HepG2 (cell line): ENCODE data around the gene WNT1. TPM values are rescaled to one million over a fixed set of nuclear protein-coding genes. Genes with fewer than 3 reads are reported as not detected.

Source experiments
- ADNP ChIP-seq: sonication (generic); formaldehyde crosslinking; IDR thresholded peaks from 2 replicates; pipeline ENCODE4 v1.4.0; 2020; ENCODE audit warnings: missing genetic modification reagents
- AKNA ChIP-seq: sonication (generic); formaldehyde crosslinking; IDR thresholded peaks from 2 replicates; pipeline ENCODE4 v1.4.0; 2020; ENCODE audit warnings: missing genetic modification reagents, borderline replicate concordance
- ATF5 ChIP-seq: sonication (generic); formaldehyde crosslinking; IDR thresholded peaks from 2 replicates; pipeline ENCODE4 v1.4.0; 2020; ENCODE audit warnings: mild to moderate bottlenecking, low read depth, missing genetic modification reagents
- DBP ChIP-seq: sonication (generic); formaldehyde crosslinking; IDR thresholded peaks from 2 replicates; pipeline ENCODE4 v1.4.0; 2020; ENCODE audit warnings: missing genetic modification reagents; ENCODE audit errors: not compliant biosample characterization
- FOXK1 ChIP-seq: sonication (generic); formaldehyde crosslinking; IDR thresholded peaks from 2 replicates; pipeline ENCODE4 v1.4.0; 2020; ENCODE audit warnings: low read depth, missing genetic modification reagents, borderline replicate concordance
- HMG20A ChIP-seq: IDR thresholded peaks from 2 replicates; pipeline ENCODE4 v1.6.1; 2016; ENCODE audit warnings: borderline replicate concordance
- HMGA1 ChIP-seq: sonication (generic); formaldehyde crosslinking; conservative IDR thresholded peaks from 2 replicates; pipeline ENCODE4 v1.4.0; 2020; ENCODE audit warnings: missing genetic modification reagents
- MAFG ChIP-seq: sonication (generic); formaldehyde crosslinking; IDR thresholded peaks from 2 replicates; pipeline ENCODE4 v1.5.1; 2020; ENCODE audit warnings: mild to moderate bottlenecking, missing genetic modification reagents
- MIER2 ChIP-seq: IDR thresholded peaks from 2 replicates; pipeline ENCODE4 v1.6.1; 2016; ENCODE audit warnings: missing biosample characterization, missing genetic modification reagents
- NCOA5 ChIP-seq: sonication (generic); formaldehyde crosslinking; IDR thresholded peaks from 2 replicates; pipeline ENCODE4 v1.4.0; 2020; ENCODE audit warnings: missing genetic modification reagents
- RELA ChIP-seq: sonication (generic); formaldehyde crosslinking; IDR thresholded peaks from 2 replicates; pipeline ENCODE4 v1.4.0; 2020; ENCODE audit warnings: missing genetic modification reagents
- RFXANK ChIP-seq: IDR thresholded peaks from 2 replicates; pipeline ENCODE4 v1.6.1; 2016
- TBX3 ChIP-seq: fragments of 450-650 bp; IDR thresholded peaks from 2 replicates; pipeline ENCODE4 v1.6.1; 2017; ENCODE audit warnings: antibody characterized with exemption, mild to moderate bottlenecking, inconsistent platforms, borderline replicate concordance
- ZBTB43 ChIP-seq: sonication (generic); formaldehyde crosslinking; conservative IDR thresholded peaks from 2 replicates; pipeline ENCODE4 v1.4.0; 2020; ENCODE audit warnings: missing genetic modification reagents
- ZNF207 ChIP-seq: fragments of 450-650 bp; IDR thresholded peaks from 2 replicates; pipeline ENCODE4 v1.6.1; 2016; ENCODE audit warnings: antibody characterized with exemption, borderline replicate concordance
- ZNF235 ChIP-seq: sonication (generic); formaldehyde crosslinking; IDR thresholded peaks from 2 replicates; pipeline ENCODE4 v1.8.1; 2023; ENCODE audit warnings: mild to moderate bottlenecking, missing genetic modification reagents, borderline replicate concordance
- ZNF251 ChIP-seq: sonication (generic); formaldehyde crosslinking; IDR thresholded peaks from 2 replicates; pipeline ENCODE4 v1.9.0; 2021; ENCODE audit warnings: mild to moderate bottlenecking, missing genetic modification reagents
- ZNF639 ChIP-seq: conservative IDR thresholded peaks from 2 replicates; pipeline ENCODE4 v1.6.1; 2018; ENCODE audit warnings: missing genetic modification reagents
- ZNF75D ChIP-seq: sonication (generic); formaldehyde crosslinking; IDR thresholded peaks from 2 replicates; pipeline ENCODE4 v1.8.1; 2023; ENCODE audit warnings: missing genetic modification reagents, mild to moderate bottlenecking, borderline replicate concordance
- polyA plus RNA-seq, 8 experiments: library from polyadenylated mRNA; depleted of rRNA in 3 of 8; stranded (reverse) in 7 of 8; unstranded in 1 of 8; fragments of >200 nt; fragmentation: Illumina TruSeq in 4 of 8; extraction: Trizol in 4 of 8; gene quantifications; 2 replicates each; pipeline versions ENCODE4 v1.2.1 to v1.2.3, GENCODE V29; 2011 to 2016; ENCODE audit warnings: low read depth in 4 of 8, missing spikeins in 1 of 8, mixed read lengths in 1 of 8; ENCODE audit not compliant: insufficient read depth in 1 of 8
- total RNA-seq, 5 experiments: library from RNA; depleted of rRNA; stranded (reverse); fragments of >200 nt; fragmentation: Illumina TruSeq; extraction: Trizol; gene quantifications; 2 replicates each; pipeline ENCODE4 v1.2.3, GENCODE V29; 2016; ENCODE audit warnings: low read depth in 1 of 5

WNT1 gene
- total and polyA plus RNA-seq, 2 of the 13 experiments (the other 11 are each of a cell fraction or from before 2014, with no cell fraction given) = not detected

- TF ChIP-seq ADNP (no peak), ZNF75D (CRISPR knock-in tag) (no peak; the same call in 1 of the 2 replicates), ZNF235 (CRISPR knock-in tag) (0 out of 2 replicates have a peak, but pooled peaks have one; percentile 38), HMGA1 (CRISPR knock-in tag) (no peak), RELA (CRISPR knock-in tag) (no peak), TBX3 (no peak), AKNA (CRISPR knock-in tag) (0 out of 2 replicates have a peak, but pooled peaks have one; percentile 84), ATF5 (CRISPR knock-in tag) (no peak), RFXANK (CRISPR knock-in tag) (no peak), ZNF207 (no peak), HMG20A (CRISPR knock-in tag) (no peak), ZBTB43 (CRISPR knock-in tag) (peak; percentile 87), MAFG (CRISPR knock-in tag) (no peak), DBP (CRISPR knock-in tag) (no peak), ZNF639 (peak; percentile 46; the same call in 1 of the 2 replicates), ZNF251 (CRISPR knock-in tag) (0 out of 2 replicates have a peak, but pooled peaks have one; percentile 59), NCOA5 (CRISPR knock-in tag) (no peak), FOXK1 (CRISPR knock-in tag) (no peak), MIER2 (CRISPR knock-in tag) (0 out of 2 replicates have a peak, but pooled peaks have one; percentile 20)
Observed at GRCh38 chr12:48998497-48999353, 20.6 kb downstream of the WNT1 start (continued).
